ENCODE measurements around the gene ZNRF3.

ZNRF3 gene

GRCh38 chr22:28939394-28939793 lies 56.0 kb downstream of the ZNRF3 start:
- no peak overlapping the region for H3K4me3 ChIP-seq (ENCODE audit: low read length)
- no peak for DNase-seq (ENCODE audit: low read depth)
- no peak for TF ChIP-seq CTCF (conservative IDR thresholded peaks at IDR 0.05; ENCODE audit: low read depth, low read length)

- TF ChIP-seq CTCF (conservative IDR thresholded peaks at IDR 0.05; ENCODE audit: low read depth, low read length) = no peak
- no peak for DNase-seq (ENCODE audit: low read depth)
- H3K4me3 ChIP-seq (ENCODE audit: low read length) = no peak overlapping the region
Observed at GRCh38 chr22:28939932-28940331, 56.6 kb downstream of the ZNRF3 start.

- TF ChIP-seq CTCF (conservative IDR thresholded peaks at IDR 0.05; ENCODE audit: low read depth, low read length) = no peak
- no peak for DNase-seq (ENCODE audit: low read depth)
- no peak overlapping the region for H3K4me3 ChIP-seq (ENCODE audit: low read length)
Observed at GRCh38 chr22:28940441-28940840, 57.1 kb downstream of the ZNRF3 start.

- no peak for TF ChIP-seq CTCF (conservative IDR thresholded peaks at IDR 0.05; ENCODE audit: low read depth, low read length)
- no peak overlapping the region for H3K4me3 ChIP-seq (ENCODE audit: low read length)
- no peak for DNase-seq (ENCODE audit: low read depth)
Observed at GRCh38 chr22:28942333-28942732, 59.0 kb downstream of the ZNRF3 start.

GRCh38 chr22:28942801-28943500 lies 59.6 kb downstream of the ZNRF3 start:
- no peak for TF ChIP-seq CTCF (conservative IDR thresholded peaks at IDR 0.05; ENCODE audit: low read depth, low read length)
- H3K4me3 ChIP-seq (ENCODE audit: low read length) = no peak overlapping the region
- DNase-seq (ENCODE audit: low read depth) = no peak

GRCh38 chr22:28943501-28943879 lies 60.1 kb downstream of the ZNRF3 start:
- H3K4me3 ChIP-seq (ENCODE audit: low read length) = no peak overlapping the region
- DNase-seq (ENCODE audit: low read depth) = no peak
- no peak for TF ChIP-seq CTCF (conservative IDR thresholded peaks at IDR 0.05; ENCODE audit: low read depth, low read length)

- TF ChIP-seq CTCF (conservative IDR thresholded peaks at IDR 0.05; ENCODE audit: low read depth, low read length) = no peak
- no peak for DNase-seq (ENCODE audit: low read depth)
- H3K4me3 ChIP-seq (ENCODE audit: low read length) = no peak overlapping the region
Observed at GRCh38 chr22:28947125-28947524, 63.8 kb downstream of the ZNRF3 start.

Data from retinal pigment epithelial cell (primary cell).